Gastrocnemius medialis (tissue), 4 donors: ENCODE results near the gene GLB1L2.

Experiments used
- POLR2A ChIP-seq, 2 donors: fragments of 450-650 bp; IDR thresholded peaks; one replicate each; pipeline ENCODE4 v1.6.1; 2017; ENCODE audit warnings: antibody characterized with exemption in 2 of 2, mild to moderate bottlenecking in 2 of 2, moderate library complexity in 2 of 2
- TF ChIP-seq, protein P1 (sequence below), 5 experiments: fragments of 450-650 bp in 3 of 5; fragments of 200-600 bp in 2 of 5; sonication (generic) in 2 of 5; IDR thresholded peaks in 4 of 5; conservative IDR thresholded peaks in 1 of 5; 1 replicate in 4 of 5; 2 replicates in 1 of 5; pipeline ENCODE4 v1.5.1; 2016 to 2019; ENCODE audit warnings: antibody characterized with exemption in 5 of 5, mild to moderate bottlenecking in 3 of 5, moderate library complexity in 3 of 5

DNA sequence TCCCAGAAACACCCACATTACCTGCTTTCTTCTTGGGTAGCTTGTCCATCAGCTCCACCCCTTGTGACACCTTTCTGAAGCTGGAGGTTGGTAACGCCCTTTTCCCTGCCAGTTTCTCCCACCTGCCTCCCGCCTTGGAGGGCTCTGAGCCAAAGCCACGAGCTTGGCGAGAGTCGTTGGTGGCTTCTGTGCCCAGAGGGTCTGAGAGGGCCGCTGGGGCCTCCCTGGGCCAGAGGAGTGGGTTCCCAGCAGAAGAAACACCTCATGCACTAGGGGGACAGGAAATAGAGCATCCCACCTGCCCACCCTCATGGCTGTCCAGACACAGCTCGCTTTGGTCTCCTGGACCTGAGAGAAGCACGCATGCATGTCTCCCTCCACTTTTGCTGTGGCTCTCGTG, 42.4 kb downstream of the GLB1L2 start:
- TF ChIP-seq, protein P1, sequence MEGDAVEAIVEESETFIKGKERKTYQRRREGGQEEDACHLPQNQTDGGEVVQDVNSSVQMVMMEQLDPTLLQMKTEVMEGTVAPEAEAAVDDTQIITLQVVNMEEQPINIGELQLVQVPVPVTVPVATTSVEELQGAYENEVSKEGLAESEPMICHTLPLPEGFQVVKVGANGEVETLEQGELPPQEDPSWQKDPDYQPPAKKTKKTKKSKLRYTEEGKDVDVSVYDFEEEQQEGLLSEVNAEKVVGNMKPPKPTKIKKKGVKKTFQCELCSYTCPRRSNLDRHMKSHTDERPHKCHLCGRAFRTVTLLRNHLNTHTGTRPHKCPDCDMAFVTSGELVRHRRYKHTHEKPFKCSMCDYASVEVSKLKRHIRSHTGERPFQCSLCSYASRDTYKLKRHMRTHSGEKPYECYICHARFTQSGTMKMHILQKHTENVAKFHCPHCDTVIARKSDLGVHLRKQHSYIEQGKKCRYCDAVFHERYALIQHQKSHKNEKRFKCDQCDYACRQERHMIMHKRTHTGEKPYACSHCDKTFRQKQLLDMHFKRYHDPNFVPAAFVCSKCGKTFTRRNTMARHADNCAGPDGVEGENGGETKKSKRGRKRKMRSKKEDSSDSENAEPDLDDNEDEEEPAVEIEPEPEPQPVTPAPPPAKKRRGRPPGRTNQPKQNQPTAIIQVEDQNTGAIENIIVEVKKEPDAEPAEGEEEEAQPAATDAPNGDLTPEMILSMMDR (IDR thresholded peaks at IDR 0.05 in 4 of 5, conservative IDR thresholded peaks at IDR 0.05 in 1 of 5): no peak
- no peak for TF ChIP-seq POLR2A (IDR thresholded peaks at IDR 0.05)
